NCI-H226 (cell line): ENCODE results near the gene PNN.
A peak's percentile ranks its signal among the peaks of the same experiment; 100 is the strongest.
"Not testable (repeated sequence)": the region's sequence is repeated elsewhere in the genome, so short reads cannot be mapped to it uniquely, and the experiment has no call there.

ENCODE experiments used
- DNase-seq: peaks from one replicate; pipeline ENCODE4 v3.0.0-alpha.2; 2015

Gene PNN

DNA sequence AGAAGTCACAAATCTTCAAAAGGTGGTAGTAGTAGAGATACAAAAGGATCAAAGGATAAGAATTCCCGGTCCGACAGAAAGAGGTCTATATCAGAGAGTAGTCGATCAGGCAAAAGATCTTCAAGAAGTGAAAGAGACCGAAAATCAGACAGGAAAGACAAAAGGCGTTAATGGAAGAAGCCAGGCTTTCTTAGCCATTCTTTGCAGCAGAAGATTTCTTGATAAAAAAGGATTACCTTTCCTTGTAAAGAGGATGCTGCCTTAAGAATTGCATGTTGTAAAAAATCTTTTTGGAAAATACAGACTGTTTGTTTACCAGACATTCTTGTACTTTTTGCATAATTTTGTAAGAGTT lies 6.6 kb downstream of the PNN start:
- DNase-seq = no peak

DNA sequence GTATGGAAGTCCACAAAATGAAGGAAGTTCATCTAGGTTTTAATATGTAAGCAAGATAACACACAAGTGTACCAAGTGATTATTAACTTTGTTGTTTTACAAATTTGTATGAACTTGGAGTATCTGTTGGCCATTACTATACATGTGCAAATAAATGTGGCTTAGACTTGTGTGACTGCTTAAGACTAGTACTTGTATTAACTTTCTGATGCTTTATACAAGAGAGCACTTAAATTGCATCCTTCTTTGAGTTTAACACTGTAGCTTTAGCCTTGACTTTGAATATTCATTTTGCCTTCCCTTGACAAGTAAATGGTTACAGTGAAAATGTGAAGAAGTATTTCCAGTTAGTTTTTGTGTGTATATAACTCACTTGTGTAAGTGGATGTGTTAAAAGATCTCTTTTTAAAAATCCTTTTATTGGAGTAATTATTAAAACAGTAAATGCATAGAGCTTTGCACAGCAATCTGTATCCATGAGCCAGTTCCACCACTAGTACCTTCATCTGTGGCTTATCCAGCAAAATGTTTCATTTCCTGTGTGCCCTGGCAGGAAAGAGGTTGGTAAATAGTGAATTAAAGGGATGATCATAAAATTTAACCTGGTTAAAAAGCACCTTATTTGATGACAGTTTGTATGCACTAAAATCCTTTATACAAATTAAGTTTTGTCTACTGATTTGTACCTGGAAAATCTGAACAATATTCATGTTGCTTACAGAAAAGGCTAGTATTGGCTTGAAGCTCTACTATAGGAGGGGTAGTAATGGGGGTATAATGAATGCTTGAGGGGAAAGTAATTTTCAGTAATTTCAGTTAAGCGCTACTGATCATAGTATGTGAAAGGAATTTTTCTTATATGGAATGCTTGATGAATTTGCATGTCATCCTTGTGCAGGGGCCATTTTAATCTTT lies 8.0 kb downstream of the PNN start:
- no peak for DNase-seq

DNA sequence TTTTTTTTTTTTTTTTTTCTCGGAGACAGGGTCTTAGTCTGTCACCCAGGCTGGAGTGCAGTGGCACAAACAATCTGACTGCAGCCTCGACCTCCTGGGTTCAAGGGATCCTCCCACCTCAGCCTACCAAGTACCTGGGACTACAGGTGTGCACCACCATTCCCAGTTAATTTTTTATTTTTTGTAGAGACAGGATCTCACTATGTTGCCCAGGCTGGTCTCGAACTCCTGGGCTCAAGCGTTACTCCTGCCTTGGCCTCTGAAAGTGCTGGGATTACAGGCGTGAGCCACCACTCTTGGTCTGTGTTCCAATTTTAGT lies 8.6 kb downstream of the PNN start:
- not testable (repeated sequence) for DNase-seq

DNA sequence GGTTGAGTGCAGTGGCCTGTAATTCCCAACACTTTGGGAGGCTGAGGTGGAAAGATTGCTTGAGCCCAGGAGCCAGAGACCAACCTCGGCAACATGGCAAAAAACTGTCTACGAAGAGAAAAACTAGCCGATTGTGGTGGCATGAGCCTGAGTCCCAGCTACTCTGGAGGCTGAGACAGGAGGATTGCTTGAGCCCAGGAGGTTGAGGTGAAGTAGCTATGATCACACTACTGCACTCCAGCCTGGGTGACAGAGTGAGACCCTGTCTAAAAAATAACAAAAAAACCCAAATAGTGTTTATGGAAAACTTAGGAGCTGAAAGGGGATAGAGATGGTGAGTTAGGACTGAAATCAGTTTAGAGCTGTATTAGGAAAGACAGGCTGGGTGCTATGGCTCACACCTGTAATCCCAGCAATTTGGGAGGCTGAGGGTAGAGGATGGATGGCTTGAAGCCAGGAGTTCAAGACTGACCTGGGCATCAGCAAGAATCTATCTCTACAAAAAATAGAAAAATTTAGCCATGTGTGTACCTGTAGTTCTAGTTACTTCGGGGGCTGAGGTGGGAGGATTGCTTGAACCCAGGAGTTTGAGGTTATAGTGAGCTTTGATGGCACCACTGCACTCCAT lies 9.7 kb downstream of the PNN start:
- DNase-seq = no peak

DNA sequence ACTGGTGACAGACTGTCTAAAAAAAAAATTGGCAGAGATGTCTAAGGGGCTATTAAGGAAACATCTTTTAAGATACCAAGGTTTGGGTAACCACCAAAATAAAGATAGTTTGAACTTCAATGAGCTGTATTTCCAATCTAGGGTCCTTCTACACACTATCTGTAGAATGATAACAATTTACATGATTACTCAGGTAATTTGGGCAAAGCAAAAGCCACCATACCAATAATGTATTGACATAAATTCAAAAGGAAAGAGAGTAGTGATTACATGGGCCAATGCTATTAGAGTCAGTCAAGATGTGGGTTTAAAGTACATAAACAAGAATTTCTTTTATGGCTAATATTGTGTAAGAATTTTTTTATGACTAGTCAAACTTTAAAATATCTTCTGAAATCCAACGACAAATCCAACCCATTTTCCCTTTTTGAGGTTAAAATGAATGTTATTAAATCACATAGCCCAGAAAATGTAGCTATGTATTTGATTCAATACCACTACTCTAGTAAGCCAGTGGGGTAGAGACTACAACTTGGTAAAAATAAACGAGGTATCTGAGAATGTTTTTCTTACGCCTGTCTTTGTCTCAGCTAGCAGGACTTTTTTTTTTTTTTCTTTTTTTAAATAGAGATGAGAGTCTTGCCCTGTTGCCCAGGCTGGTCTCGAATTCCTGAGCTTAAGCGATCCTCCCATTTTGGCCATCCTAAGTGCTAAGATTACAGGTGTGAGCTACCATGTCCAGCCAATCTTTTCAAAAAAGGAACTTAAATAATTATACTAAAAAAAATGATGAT lies 10.4 kb downstream of the PNN start:
- no peak for DNase-seq

DNA sequence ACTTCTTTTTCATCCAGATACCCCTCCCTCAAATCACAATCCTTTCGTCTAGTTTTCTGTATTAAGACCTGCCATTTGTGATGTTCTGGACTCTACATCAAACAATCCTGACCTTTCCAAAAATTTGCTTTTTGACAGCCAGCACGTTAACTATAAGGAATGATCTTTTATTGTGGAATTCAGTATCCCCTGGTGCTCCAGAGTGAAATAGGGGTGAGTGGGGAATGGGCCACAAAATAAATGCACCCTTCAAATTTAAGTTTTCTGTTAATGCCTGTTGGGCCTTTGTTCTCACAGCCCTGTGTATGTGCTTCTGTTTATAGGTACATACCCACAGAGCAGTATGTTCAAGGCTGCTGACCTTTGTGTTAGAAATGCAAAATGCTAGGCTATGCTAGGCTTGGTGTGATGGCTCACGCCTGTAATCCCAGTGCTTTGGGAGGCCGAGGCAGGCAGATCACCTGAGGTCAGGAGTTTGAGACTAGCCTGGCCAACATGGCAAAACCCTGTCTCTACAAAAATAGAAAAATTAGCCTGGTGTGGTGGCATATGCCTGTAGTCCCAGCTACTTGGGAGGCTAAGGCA lies 12.0 kb downstream of the PNN start:
- DNase-seq = no peak

DNA sequence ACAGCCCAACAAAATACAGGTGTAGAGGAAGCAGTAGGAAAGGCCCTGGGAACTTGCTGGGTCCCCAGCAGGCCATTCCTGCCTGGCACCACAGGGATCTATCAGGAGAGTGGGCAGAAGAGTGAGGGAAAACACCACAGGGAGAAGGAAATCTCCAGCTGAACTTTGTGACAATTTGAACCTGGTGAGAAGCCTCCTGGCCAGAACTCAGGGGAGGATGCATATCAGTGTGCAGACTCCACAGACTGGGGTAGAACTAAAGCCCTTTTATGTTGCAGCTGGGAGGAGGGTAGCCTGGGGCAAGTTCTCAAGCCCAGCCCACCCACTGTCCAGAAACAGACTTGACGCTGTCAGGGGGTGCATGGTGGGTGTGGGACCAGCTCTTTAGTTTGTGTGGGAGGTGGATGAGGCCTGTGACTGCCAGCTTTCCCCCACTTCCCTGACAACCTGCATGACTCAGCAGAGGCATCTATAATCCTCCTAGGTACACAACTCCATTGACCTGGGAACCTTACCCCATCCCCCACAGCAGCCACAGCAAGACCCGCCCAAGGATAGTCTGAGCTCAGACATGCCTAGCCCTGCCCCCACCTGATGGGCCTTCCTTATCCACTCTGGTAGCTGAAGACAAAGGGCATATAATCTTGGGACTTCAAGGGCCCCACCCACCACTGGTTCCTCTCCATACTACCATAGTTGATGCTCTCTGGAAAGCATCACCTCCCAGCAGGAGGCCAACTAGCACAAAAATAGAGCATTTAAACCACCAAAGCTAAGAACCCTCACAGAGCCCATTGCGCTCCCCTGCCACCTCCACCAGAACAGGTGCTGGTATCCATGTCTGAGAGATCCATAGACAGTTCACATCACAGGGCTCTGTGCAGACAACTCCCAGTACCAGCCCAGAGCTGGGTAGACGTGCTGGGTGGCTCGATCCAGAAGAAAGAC lies 28.9 kb downstream of the PNN start:
- DNase-seq = peak; percentile 21

DNA sequence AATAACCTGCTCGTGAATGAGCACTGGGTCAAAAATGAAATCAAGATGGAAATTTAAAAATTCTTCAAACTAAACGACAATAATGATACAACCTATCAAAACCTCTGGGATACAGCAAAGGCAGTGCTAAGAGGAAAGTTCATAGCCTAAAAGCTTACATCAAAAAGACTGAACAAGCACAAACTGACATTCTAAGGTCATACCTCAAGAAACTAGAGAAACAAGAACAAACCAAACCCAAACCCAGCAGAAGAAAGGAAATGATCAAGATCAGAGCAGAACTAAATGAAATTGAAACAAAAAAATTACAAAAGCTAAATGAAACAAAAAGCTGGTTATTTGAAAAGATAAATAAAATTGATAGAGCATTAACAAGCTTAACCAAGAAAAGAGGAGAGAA lies 32.4 kb downstream of the PNN start:
- not testable (repeated sequence) for DNase-seq

DNA sequence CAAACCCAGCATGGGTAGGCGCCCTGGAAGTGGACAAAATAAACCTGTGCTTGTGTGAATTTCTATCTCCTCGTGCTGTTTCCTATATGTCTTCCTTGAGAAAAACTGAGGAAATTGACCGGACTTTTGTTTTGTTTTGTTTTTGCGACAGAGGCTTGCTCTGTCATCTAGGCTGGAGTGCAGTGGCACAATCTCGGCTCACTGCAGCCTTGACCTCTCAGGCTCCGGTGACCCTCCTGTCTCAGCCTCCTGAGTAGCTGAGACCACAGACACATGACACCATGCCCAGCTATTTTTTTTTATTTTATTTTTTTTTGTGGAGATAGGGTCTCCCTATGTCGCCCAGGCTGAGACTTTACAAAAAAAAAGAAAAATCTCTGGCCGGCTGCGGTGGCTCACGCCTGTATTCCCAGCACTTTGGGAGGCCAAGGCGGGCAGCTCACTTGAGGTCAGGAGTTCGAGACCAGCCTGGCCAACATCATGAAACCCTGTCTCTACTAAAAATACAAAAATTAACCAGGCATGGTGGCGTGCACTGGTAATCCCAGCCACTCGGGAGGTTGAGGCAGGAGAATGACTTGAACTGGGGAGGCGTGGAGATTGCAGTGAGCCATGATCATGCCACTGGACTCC lies 36.2 kb downstream of the PNN start:
- no peak for DNase-seq

DNA sequence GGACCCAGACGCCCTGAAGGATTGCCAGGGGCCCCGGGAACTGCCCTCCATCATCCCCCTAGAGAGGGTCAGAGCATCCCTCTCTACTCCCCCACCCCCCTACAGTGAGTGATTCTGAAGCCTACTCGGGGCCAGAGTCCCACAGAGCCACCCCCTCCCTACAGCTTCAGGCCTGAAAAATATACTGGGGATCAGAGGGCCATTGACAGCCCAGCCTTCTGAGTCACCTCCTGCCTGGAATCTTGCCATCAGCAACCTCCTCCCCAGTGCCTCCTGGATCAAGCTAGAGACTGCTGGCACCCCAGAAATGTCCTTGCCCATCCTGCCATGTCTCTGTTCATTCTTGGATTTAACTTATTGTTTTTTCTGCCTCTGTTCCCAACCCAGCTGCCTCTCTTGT lies 37.0 kb downstream of the PNN start:
- no peak for DNase-seq

DNA sequence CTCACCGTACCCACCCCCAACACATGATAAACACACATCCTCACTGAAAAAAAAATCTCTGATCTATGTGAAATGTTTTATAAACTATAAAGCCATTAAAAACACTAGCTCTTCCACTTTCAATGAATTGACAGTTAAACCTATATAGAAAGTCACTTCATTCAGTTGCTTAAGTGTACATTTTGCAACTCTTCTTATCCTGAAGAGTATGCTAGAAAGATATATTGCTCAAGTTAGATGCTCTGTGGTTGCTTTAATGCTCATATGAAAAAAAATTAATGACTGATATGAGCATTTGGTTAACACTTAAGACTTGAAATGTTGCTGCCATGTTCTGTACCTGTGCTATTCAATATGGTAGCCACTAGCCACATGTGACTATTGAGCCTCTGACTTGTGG lies 37.6 kb downstream of the PNN start:
- DNase-seq = no peak

DNA sequence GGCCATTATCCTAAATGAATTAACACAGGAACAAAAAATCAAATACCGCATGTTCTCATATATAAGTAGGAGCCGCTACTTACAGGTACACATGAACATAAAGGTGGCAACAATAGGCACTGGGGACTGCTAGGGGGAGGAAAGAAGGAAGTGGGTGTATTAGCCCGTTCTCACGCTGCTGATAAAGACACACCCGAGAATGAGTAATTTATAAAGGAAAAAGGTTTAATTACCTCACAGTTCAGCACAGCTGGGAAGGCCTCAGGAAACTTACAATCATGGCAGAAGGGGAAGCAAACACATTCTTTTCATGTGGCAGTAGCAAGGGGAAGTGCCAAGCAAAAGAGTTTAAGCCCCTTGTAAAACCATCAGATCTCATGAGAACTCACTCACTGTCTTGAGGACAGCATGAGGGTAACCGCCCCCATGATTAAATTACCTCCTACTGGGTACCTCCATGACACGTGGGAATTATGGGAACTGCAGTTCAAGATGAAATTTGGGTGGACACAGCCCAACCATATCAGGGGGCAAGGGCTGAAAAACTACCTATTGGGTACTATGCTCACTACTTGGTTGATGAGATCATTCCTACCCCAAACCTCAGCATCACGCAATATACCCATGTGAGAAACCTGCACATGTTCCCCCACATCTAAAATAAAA lies 42.3 kb downstream of the PNN start:
- peak; percentile 49 for DNase-seq

DNA sequence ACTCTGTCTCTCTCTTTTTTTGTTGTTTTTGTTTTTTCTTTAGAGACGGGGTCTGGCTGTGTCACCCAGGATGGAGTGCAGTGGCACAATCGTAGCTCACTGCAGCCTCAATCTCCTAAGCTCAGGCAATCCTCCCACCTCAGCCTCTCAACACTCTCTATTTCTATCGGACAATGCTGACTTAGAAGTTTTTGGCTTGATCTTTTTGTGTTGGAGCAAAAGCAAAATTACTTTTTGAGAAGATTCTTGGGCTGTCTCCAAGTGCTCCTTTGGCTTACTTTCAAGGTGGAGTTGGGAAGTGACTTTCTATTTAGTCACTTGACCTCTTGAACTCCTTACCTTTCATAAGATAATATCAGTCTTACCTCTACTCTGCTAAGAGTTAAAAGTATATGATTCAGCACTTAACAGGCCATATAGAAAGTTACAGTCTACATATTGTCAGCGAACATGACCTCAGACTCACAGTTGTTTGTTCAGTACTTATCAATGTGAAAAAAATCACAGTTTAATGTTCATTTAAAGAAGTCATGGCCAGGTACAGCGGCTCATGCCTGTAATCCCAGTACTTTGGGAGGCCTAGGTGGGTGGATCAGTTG lies 43.2 kb downstream of the PNN start:
- DNase-seq = peak; percentile 75

DNA sequence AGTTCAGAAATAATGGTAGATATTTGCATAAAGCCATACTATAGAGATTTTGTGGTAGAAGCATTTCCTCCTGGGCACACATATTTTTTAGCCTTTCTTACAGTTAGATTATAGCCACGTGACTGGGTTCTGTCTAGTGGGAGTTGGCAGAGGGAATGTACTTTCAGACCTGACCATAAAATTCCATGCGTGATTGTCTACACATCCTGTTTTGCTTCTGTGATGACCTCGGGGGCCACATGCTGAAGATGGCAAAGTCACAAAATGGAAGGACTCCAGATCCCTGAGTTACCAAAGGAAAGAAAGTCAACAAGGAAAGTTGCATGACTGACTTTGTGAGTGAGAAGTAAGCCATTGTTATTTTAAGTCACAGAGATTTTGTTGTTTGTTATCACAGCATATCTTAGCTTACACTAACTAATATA lies 44.0 kb downstream of the PNN start:
- DNase-seq = peak; percentile 76

DNA sequence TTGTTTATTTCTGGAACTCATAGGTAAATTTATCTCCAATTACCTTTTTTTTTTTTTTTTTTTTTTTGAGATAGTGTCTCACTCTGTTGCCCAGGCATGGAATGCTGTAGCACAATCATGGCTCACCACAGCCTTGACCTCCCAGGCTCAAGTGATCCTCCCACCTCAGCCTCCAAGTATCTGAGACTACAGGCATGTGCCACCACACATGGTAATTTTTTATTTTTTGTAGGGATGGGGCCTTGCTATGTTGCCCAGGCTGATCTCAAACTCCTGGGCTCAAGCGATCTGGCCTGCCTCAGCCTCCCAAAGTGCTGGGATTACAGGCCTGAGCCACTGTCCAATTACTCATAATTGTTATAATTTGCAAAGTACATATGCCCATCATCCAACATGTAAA lies 45.4 kb downstream of the PNN start:
- DNase-seq = not testable (repeated sequence)

DNA sequence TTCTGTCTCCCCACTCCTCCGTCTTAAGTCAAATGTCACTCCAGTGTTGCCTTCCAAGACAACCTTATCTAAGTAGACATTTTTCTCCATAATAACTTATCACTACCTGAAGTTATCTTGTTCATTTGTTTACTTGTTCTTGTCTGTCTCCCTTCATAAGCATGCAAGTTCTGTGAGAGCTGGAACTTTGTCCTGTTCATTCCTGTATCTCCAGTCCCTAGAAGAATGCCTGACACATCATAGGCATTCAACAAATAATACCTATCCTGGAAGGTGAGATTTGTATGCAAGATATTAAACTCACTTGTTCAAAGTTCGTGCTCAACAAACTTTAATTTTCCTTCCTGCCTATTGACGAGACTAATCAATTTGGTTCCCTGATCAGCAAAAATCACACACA lies 53.0 kb downstream of the PNN start:
- DNase-seq = no peak

DNA sequence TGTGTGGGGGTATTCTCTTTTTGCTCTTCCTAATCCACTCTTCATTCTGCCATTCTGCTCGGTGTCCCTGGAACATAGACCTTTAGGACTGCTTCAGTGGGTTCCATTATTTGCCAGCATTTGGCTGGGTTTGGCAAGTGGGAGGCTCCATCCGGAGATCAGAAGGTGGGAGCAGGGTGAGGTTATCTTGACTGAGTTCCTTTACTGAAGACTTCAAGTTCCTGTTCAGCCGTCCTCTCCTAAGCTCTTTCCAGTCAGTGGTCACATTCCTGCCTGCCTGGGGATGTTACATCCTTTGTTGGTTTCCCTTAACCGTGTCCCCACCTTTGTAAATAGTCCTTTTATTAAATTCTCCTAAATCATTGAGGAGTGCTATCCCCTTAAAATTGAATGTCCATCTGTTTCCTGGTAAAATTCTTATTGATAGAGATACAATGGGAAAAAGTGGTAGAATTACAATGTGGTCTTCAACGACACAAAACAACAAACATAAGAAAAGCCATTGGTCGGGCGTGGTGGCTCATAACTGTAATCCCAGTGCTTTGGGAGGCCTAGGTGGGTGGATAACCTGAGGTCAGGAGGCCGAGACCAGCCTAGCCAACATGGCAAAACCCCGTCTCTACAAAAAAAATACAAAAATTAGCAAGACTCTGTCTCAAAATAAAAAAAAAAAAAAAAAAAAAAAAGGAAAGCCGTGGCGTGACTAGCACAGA lies 53.6 kb downstream of the PNN start:
- DNase-seq = no peak

DNA sequence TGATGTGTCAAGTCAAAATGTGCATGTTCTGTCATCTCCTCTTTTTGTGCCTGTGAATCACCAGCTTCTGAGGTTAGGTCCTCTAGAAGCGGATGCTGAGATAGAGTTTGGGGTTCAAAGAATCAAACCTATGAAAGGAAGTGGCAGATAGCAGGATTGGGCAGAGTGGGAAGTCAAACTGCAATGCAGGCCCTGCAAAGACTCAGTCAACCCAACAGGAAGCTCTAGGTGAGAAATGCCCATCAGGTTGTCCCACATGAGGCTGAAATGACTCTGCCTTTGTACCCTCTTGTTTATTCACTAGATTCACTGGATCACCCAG lies 54.1 kb downstream of the PNN start:
- DNase-seq = no peak

DNA sequence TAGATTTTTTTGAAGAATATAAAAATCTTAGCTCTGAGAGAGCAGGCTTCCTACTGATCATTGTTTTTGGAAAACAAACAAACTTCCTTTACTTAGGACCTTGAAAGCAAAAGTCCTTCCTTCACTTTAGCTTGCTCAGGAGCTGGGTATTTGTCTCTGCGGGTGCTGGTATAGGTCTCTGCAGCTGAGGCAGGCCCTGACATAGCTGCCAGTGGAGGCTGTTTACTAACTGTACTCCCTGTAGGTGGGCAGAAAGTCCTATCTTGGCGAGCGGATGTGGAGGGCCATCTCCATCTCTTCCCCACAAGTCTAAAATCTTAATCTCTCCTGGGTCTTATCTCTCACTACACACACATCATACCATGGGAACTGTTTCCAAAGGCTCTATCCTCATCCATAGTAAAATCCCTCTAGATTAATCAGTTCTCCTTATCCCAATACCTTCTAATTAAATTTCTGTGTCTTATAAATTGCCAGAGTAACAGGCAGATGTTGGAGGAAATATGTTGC lies 54.6 kb downstream of the PNN start:
- DNase-seq = no peak

DNA sequence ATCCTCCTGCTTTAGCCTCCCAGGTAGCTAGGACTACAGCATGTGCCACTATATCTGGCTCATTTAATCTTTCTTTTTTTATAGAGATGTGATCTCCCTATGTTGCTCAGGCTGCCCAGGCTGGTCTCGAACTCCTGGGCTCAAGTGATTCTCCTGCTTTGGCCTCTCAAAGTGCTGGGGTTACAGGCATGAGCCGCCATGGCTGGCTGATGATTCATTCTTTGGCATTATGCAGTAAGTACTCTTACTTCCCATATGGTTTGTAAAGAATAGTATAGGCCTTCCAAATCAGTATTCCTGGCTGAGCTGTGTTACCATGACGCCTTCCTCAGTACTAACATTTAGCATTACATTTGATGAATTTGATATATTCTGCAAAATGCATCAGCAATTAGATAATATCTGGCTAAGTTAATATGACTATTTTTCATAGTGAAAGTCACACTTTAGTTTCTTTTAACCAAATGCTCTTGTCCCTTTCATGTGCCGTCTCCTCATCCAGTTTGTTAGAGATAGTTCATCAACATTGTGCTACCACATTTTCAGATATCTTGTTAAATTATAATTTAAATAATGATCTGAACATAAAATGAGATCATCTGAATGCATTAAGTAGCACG lies 55.5 kb downstream of the PNN start:
- no peak for DNase-seq
